Naive thymus-derived CD8-positive, alpha-beta T cell (primary cell): ENCODE data around the gene TBC1D22A. TPM values are rescaled to one million over a fixed set of nuclear protein-coding genes. Genes with fewer than 3 reads are reported as not detected.

Experiments
- ATAC-seq, 2 donors: fragments of 150-1000 bp; cut with Tn5 transposase in 1 of 2; sonication (Bioruptor Pico), chemical (Tn5 transposase) in 1 of 2; 1 replicate in 1 of 2; 2 replicates in 1 of 2; pipeline ENCODE4 v1.10.0; 2021; ENCODE audit warnings: mild to moderate bottlenecking in 2 of 2, moderate library complexity in 2 of 2
- POLR2A ChIA-PET: fragments of 350-600 bp; sonication (Branson Sonifier 250); formaldehyde crosslinking; loops from one replicate; lab custom pipeline; 2021; ENCODE audit warnings: antibody characterized with exemption; lab: Charles Lee
- DNase-seq, 10 donors: peaks; one replicate each; pipeline versions ENCODE4 v3.0.0 to v3.0.0-alpha.2; 2020 to 2022
- H3K27ac Mint-ChIP-seq, 10 donors: one replicate each; pipeline ENCODE4 v1.8.0; 2020 to 2022; ENCODE audit warnings: mild to moderate bottlenecking in 10 of 10, mixed read lengths in 10 of 10, moderate library complexity in 4 of 10, inconsistent platforms in 1 of 10
- H3K27me3 Mint-ChIP-seq, 5 donors: one replicate each; pipeline ENCODE4 v1.8.0; 2021 to 2022; ENCODE audit warnings: mixed read lengths in 5 of 5
- H3K36me3 Mint-ChIP-seq, 3 donors: one replicate each; pipeline ENCODE4 v1.8.0; 2020 to 2022; ENCODE audit warnings: mixed read lengths in 3 of 3, mild to moderate bottlenecking in 2 of 3, inconsistent platforms in 1 of 3
- H3K4me1 Mint-ChIP-seq, 4 donors: one replicate each; pipeline ENCODE4 v1.8.0; 2021 to 2022; ENCODE audit warnings: mixed read lengths in 4 of 4
- H3K4me3 Mint-ChIP-seq, 10 donors: one replicate each; pipeline ENCODE4 v1.8.0; 2020 to 2022; ENCODE audit warnings: mild to moderate bottlenecking in 10 of 10, mixed read lengths in 10 of 10, moderate library complexity in 6 of 10, inconsistent platforms in 1 of 10
- H3K9me3 Mint-ChIP-seq, 9 donors: one replicate each; pipeline ENCODE4 v1.8.0; 2020 to 2022; ENCODE audit warnings: mixed read lengths in 9 of 9, mild to moderate bottlenecking in 3 of 9, inconsistent platforms in 1 of 9, moderate library complexity in 1 of 9
- polyA plus RNA-seq, 3 donors: library from polyadenylated mRNA; unstranded; fragments of 300-500 nt; fragmentation: Illumina TruSeq; gene quantifications; one replicate each; pipeline ENCODE4 v1.2.3, GENCODE V29; 2021
- total RNA-seq, 8 experiments: library from RNA in 2 of 8; stranded (reverse) in 2 of 8; gene quantifications; one replicate each; pipeline ENCODE4 v1.2.3 and lab custom pipeline; 2021 to 2026

TBC1D22A gene
- total and polyA plus RNA-seq, 5 experiments from 2014 or later, result 23.0 to 57.2 (median 24.6) TPM

DNA sequence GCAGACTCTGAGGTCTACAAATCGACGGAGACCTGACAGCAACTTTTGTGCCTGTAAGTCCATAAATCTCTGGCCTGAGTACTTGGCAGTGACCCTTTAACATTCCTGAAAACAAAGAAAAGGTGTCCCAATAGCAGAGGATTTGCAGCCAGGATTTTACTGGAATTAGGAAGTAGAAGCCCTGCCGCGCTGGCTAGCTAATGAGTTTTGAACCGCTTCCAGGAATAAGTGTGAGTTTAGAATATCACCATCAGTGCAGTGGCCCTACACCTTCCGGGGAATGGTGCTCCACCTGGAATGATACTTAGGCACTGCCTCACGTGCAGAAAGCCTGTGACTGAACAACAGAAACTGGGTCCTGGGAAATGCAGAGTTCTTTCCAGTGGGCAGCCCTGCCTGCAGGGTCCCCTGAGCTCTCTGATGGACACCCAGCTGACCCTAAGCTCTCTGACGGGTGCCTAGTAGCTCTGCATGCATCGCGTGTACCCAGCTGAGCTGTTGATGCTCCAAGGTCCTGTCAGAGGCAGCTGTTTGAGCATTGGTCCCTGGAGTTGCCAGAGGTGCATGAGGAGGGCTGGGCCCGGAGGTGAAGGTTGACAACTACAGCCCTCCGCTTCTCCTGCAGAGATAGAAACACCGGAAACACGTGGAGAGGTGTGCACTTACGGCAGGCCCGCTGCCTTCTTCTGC is 380.9 kb downstream of the TBC1D22A start:
- Mint-ChIP-seq H3K27me3 (no peaks in the 10 kb centered on the region), H3K9me3 (no peaks in the 10 kb centered on the region), H3K4me1 (peaks cover 0 to 7% (median 0%) of the 10 kb centered on the region in 4 donors), H3K27ac (peak overlapping the region in 1 of 10 donors; percentile 34), H3K36me3 (peaks cover 0 to 2% (median 0%) of the 10 kb centered on the region in 3 donors), H3K4me3 (no peak overlapping the region)
- ATAC-seq, result no peak
- DNase-seq, result no peak
- POLR2A ChIA-PET, result no interaction called here

- H3K4me3 Mint-ChIP-seq, result no peak overlapping the region
- POLR2A ChIA-PET, result no interaction called here
- H3K36me3 Mint-ChIP-seq, result no peaks in the 10 kb centered on the region
- DNase-seq (no peak), ATAC-seq (no peak)
- no peaks in the 10 kb centered on the region for H3K9me3 Mint-ChIP-seq
- no peak overlapping the region for H3K27ac Mint-ChIP-seq
- peaks cover 0 to 7% (median under 1%) of the 10 kb centered on the region in 4 donors for H3K4me1 Mint-ChIP-seq
- no peaks in the 10 kb centered on the region for H3K27me3 Mint-ChIP-seq
Measured at GRCh38 chr22:47144076-47144765, 381.8 kb downstream of the TBC1D22A start.

DNA sequence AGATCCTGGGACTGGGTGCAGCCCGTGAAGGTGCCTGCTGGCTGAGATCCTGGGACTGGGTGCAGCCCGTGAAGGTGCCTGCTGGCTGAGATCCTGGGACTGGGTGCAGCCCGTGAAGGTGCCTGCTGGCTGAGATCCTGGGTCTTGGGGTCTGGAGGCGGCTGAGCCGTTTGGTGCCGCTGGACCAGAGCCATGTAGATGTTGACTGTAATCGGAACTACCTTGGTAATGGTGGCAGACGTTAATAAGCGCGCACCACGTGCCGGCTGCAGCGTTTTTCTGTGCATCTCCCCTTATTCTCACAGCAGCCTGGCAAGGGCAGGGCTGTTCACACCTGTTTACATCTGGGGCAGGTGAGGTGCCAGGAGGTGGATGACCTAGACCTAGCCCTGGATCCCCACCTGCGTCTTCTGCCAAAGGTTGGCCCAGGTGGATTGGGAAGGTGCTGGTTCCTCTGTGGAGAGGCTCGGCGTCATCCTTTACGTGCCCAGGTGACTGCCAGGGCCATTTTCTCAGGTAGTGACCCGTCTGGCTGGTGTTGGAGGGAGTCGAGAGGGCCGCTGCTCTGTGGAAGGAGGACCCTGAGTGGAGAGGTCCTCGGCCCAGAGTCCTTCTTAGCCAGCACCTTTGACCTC is 382.5 kb downstream of the TBC1D22A start:
- ATAC-seq (no peak), DNase-seq (no peak)
- Mint-ChIP-seq H3K27ac (no peak overlapping the region), H3K36me3 (no peaks in the 10 kb centered on the region), H3K4me1 (peaks cover 0 to 7% (median under 1%) of the 10 kb centered on the region in 4 donors), H3K27me3 (no peaks in the 10 kb centered on the region), H3K4me3 (no peak overlapping the region), H3K9me3 (no peaks in the 10 kb centered on the region)
- POLR2A ChIA-PET, result no interaction called here

- POLR2A ChIA-PET, result no interaction called here
- H3K27ac Mint-ChIP-seq, result peak overlapping the region in 1 of 10 donors; percentile 53
- DNase-seq, result no peak
- peaks cover 0 to 7% (median under 1%) of the 10 kb centered on the region in 4 donors for H3K4me1 Mint-ChIP-seq
- peaks cover 0 to 2% (median 0%) of the 10 kb centered on the region in 3 donors for H3K36me3 Mint-ChIP-seq
- H3K27me3 Mint-ChIP-seq, result no peaks in the 10 kb centered on the region
- no peak for ATAC-seq
- H3K9me3 Mint-ChIP-seq, result no peaks in the 10 kb centered on the region
- H3K4me3 Mint-ChIP-seq, result no peak overlapping the region
Measured at GRCh38 chr22:47145883-47146282, 383.4 kb downstream of the TBC1D22A start.

DNA sequence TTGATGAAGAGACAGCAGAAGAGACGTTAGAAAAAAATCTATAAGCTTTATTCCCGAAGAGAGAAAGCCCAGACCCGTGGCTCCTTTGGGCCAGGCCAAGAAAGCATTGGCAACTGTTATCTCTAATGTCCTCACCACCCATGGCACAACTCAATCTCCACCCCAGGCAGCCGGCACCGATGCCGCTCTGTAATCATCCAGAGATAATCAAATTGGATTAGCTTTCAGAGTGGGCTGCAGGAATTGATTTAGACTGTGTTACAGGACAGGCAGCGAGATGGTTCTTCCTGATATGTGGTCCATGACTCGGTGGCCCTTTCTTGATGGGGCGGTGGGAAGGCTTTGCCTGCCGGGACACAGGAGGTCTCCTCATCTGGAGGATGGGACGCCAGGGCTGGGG is 383.9 kb downstream of the TBC1D22A start:
- peak overlapping the region in 1 of 10 donors; percentile 71 for H3K27ac Mint-ChIP-seq
- peaks cover 0 to 4% (median 2%) of the 10 kb centered on the region in 3 donors for H3K36me3 Mint-ChIP-seq
- no peak overlapping the region for H3K4me3 Mint-ChIP-seq
- no peaks in the 10 kb centered on the region for H3K9me3 Mint-ChIP-seq
- DNase-seq (no peak), ATAC-seq (no peak)
- POLR2A ChIA-PET, result no interaction called here
- peaks cover 0 to 7% (median under 1%) of the 10 kb centered on the region in 4 donors for H3K4me1 Mint-ChIP-seq
- H3K27me3 Mint-ChIP-seq, result no peaks in the 10 kb centered on the region

DNA sequence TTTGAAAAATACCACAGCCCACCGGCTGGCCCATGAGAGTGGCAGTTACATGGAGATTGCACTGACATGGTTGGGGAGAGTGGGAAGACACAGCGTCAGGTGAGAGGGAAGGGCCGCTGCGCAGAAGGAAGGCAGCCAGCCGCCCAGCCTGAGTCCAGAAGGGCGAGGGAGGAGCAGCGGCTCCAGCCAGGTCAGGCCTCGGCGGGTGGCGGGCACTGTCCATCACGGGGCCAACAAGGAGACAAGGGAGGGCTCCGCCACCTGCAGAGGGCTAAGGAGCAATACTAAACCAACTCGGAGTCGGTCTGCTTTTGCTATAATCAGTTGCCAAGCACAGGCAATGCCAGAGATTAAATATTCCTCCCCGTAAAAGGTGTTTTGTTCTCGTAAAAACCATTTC is 384.5 kb downstream of the TBC1D22A start:
- Mint-ChIP-seq H3K9me3 (no peaks in the 10 kb centered on the region), H3K27ac (peak overlapping the region in 1 of 10 donors; percentile 51), H3K4me3 (no peak overlapping the region), H3K27me3 (no peaks in the 10 kb centered on the region), H3K36me3 (peaks cover 0 to 4% (median 2%) of the 10 kb centered on the region in 3 donors), H3K4me1 (peaks cover 0 to 6% (median under 1%) of the 10 kb centered on the region in 4 donors)
- POLR2A ChIA-PET, result no interaction called here
- ATAC-seq (no peak), DNase-seq (no peak)

DNA sequence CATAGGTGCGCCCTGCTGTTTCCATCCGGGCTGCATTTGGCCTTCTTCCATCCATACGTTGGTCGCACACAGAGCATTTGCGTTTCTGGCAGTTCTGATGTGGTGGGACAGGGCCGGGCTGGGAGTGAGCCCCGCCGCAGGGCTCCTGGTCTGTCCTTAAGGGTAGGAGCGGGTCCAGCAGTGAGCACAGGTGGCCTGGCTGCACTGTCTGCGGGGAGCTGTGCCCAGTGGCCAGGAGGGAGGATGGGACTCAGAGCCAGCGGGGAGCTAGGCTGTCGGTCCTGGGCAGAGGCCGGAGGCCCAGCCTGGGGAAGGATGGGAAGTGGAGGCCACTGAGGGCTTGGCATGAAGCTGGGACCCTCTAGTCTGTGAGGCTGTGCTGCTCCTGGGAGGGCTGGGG is 385.1 kb downstream of the TBC1D22A start:
- Mint-ChIP-seq H3K36me3 (peaks cover 0 to 5% (median 4%) of the 10 kb centered on the region in 3 donors), H3K27ac (no peak overlapping the region), H3K27me3 (no peaks in the 10 kb centered on the region), H3K9me3 (no peaks in the 10 kb centered on the region), H3K4me3 (no peak overlapping the region), H3K4me1 (peaks cover 0 to 6% (median under 1%) of the 10 kb centered on the region in 4 donors)
- ATAC-seq (no peak), DNase-seq (no peak)
- POLR2A ChIA-PET, result no interaction called here

DNA sequence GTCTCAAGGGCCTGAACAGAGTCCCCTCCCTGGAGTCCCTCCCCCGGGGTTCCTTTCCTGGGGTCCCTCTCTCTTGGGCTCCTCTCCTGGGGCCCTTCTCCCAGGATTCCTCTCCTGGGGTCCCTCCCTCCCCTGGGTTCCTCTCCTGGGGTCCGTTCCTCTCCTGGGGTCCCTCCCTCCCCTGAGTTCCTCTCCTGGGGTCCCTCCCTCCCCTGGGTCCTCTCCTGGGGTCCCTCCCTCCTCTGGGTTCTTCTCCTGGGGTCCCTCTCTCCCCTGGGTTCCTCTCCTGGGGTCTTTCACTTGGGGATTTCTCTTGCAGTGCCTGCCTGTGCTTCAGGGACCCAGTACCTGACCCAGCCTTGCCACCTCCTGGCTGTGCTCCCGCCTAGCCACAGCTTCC is 386.1 kb downstream of the TBC1D22A start:
- no peak for ATAC-seq
- Mint-ChIP-seq H3K27ac (no peak overlapping the region), H3K4me1 (peaks cover 0 to 6% (median under 1%) of the 10 kb centered on the region in 4 donors), H3K4me3 (no peak overlapping the region), H3K9me3 (no peaks in the 10 kb centered on the region), H3K27me3 (no peaks in the 10 kb centered on the region), H3K36me3 (peaks cover 0 to 10% (median 6%) of the 10 kb centered on the region in 3 donors)
- POLR2A ChIA-PET, result no interaction called here
- no peak for DNase-seq

- H3K4me3 Mint-ChIP-seq, result no peak overlapping the region
- DNase-seq (no peak), ATAC-seq (no peak)
- peaks cover 0 to 10% (median 6%) of the 10 kb centered on the region in 3 donors for H3K36me3 Mint-ChIP-seq
- H3K27ac Mint-ChIP-seq, result peak overlapping the region in 4 of 10 donors; percentile 3 to 56 (median 30)
- H3K9me3 Mint-ChIP-seq, result no peaks in the 10 kb centered on the region
- no peaks in the 10 kb centered on the region for H3K27me3 Mint-ChIP-seq
- peaks cover 0 to 6% (median under 1%) of the 10 kb centered on the region in 4 donors for H3K4me1 Mint-ChIP-seq
- POLR2A ChIA-PET, result no interaction called here
Measured at GRCh38 chr22:47148956-47149728, 386.7 kb downstream of the TBC1D22A start.

DNA sequence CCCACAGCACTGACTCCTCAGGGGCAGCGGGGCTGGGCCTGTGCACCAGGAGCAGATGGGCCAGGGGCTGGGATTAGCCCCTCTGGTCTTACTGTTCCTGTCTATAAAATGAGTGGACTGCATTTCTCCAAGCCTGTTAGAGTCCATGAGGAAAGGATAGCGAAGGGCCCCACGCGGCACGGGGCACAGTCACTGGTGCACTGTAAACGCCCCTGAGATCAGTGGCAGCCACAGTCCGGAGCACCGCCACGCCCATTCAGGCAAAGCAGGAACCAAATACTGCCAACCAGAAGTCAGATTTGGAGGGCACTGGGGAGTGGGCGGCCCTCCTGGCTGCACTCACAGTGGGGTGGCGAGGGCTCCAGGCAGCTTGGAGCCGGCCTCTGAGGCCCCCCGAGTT is 387.5 kb downstream of the TBC1D22A start:
- DNase-seq (no peak), ATAC-seq (no peak)
- no peaks in the 10 kb centered on the region for H3K9me3 Mint-ChIP-seq
- H3K27me3 Mint-ChIP-seq, result no peaks in the 10 kb centered on the region
- POLR2A ChIA-PET, result no interaction called here
- peaks cover 0 to 10% (median 6%) of the 10 kb centered on the region in 3 donors for H3K36me3 Mint-ChIP-seq
- H3K27ac Mint-ChIP-seq, result no peak overlapping the region
- no peak overlapping the region for H3K4me3 Mint-ChIP-seq
- peaks cover 0 to 6% (median under 1%) of the 10 kb centered on the region in 4 donors for H3K4me1 Mint-ChIP-seq

- no peaks in the 10 kb centered on the region for H3K9me3 Mint-ChIP-seq
- H3K36me3 Mint-ChIP-seq, result peaks cover 0 to 10% (median 6%) of the 10 kb centered on the region in 3 donors
- ATAC-seq (no peak), DNase-seq (no peak)
- POLR2A ChIA-PET, result no interaction called here
- no peak overlapping the region for H3K4me3 Mint-ChIP-seq
- H3K27ac Mint-ChIP-seq, result peak overlapping the region in 1 of 10 donors; percentile 84
- H3K4me1 Mint-ChIP-seq, result peaks cover 0 to 6% (median under 1%) of the 10 kb centered on the region in 4 donors
- no peaks in the 10 kb centered on the region for H3K27me3 Mint-ChIP-seq
Measured at GRCh38 chr22:47150426-47150825, 388.0 kb downstream of the TBC1D22A start.

- peaks cover 0 to 6% (median under 1%) of the 10 kb centered on the region in 4 donors for H3K4me1 Mint-ChIP-seq
- H3K36me3 Mint-ChIP-seq, result peaks cover 0 to 10% (median 9%) of the 10 kb centered on the region in 3 donors
- no peaks in the 10 kb centered on the region for H3K27me3 Mint-ChIP-seq
- H3K9me3 Mint-ChIP-seq, result no peaks in the 10 kb centered on the region
- ATAC-seq (no peak), DNase-seq (no peak)
- no peak overlapping the region for H3K4me3 Mint-ChIP-seq
- POLR2A ChIA-PET, result no interaction called here
- H3K27ac Mint-ChIP-seq, result peak overlapping the region in 2 of 10 donors; percentile 59 to 84
Measured at GRCh38 chr22:47151064-47151463, 388.6 kb downstream of the TBC1D22A start.
